GM18858 (cell line): ENCODE results near the gene UBR1.
"Not testable (repeated sequence)": the region's sequence is repeated elsewhere in the genome, so short reads cannot be mapped to it uniquely, and the experiment has no call there.

Experiments used
- ATAC-seq: cut with Tn5 transposase; IDR thresholded peaks from one replicate; pipeline ENCODE4 v1.9.1; 2021; ENCODE audit not compliant: unreplicated experiment

The UBR1 gene

DNA sequence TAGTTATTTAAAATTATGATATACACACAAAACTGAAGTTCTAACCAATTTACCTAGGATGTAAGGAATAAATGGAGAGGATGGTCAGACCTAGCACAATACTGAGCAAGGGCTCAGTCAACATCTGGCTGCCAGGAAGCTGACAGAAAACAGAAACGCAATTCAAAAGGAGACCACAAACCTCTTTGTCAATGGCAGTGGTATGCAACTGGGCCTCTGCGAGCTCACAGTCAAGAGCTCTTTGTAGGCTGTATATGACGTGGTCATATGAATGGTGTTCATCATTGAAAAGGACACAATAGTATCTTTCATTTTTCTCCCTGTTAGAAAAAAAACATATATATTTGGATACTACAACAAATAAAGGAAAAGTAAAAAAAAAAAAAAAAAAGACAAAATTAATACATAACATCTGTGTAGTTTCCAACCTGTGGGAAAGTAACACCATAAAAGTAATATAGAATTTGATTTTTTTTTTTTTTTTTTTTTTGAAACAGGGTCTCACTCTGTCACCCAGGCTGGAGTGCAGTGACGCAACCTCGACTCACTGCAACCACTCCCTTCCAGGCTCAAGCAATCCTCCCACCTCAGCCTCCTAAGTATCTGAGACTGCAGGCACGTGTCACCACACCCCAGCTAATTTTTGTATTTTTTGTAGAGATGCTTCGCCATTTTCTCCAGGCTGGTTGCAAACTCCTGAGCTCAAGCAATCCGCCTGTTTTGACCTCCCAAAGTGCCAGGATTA lies 37.9 kb downstream of the UBR1 start:
- no peak for ATAC-seq

DNA sequence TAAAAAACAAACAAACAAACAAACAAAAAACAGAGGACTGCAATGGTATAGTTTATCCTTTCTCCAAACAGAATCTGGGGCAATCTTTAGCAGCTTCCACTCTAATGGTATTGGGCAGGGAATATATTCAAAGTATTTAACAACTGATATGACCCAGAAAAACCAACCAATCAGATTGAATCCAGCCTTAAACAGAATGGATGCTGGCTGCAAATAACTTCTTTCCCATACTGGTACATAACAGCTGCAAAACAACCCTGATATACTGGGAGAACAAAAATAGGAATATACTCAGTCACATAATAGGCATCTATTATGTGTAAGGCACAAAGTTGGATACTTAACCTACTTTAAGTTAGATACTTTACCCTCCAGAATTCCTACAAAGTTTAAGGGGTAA lies 49.1 kb downstream of the UBR1 start:
- ATAC-seq = no peak

DNA sequence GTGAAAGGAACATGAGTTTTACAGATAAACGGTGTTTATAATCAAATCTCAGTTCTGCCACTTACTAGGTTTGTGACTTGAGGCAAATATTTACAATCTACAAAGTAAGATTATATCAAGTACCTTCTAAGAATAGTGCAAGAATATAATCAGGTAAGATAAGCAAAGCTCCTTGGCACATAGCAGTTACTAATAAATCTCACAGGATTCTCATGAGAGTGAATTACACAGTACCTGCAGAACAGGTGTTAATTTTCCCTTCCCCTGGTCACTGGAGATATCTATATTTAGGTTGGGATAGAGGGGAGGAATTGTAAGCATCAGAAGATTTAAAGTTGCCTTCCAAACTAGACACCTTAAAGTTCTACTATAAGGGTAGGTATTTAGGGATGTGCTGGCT lies 53.0 kb downstream of the UBR1 start:
- ATAC-seq = no peak

DNA sequence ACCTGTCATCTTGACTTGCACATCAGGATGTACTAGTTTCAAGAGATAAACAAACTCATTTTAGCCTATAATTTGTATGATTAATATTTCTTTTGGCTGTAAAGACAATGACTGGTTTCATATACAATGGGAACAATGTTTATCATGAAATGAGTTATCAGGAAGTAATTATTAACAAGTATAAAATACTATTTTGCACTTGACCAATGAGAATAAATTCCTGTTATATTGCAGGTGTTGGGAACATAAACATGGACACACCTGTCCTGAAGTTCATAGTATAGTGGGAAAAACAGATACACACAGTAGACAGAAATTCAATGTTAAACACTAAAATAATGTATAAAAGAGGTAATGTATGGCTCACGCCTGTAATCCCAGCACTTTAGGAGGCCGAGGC lies 56.9 kb downstream of the UBR1 start:
- ATAC-seq = no peak

DNA sequence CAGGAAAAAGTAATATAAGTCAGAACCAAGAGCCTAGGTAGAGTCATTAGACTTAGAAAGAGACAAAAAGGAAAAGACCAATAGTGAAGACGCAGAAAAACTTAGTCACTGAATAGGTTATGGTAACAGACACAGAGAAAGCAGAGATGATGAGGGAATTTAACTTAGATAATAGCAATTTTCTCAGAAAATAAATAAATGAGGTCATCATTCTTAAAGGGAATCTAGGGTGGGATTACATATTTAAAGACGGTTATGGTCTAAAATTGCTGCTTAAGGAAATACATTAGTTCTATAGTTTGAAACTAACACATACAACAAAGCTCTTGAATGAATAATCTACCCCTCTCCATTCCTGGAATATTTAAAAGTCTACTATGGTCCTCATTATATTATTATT lies 59.4 kb downstream of the UBR1 start:
- ATAC-seq = no peak

DNA sequence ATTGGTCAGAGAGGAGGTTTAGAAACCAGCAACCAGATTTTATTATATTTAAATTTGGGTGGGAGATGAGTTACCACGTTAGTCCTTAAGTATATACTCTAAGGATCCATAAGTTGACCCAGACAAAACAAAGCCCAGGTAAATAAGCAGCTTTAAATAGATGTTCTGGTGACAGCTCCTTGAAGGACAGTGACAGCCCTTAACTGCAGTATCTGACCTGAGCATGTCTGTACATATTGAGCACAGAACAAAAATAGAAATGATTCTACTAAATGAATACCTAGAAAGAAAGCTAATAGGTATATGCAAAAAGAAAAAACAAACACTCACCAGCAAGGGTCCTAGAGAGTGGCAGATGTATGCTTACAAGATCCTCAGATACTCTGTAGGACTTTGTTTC lies 63.0 kb downstream of the UBR1 start:
- ATAC-seq = no peak

DNA sequence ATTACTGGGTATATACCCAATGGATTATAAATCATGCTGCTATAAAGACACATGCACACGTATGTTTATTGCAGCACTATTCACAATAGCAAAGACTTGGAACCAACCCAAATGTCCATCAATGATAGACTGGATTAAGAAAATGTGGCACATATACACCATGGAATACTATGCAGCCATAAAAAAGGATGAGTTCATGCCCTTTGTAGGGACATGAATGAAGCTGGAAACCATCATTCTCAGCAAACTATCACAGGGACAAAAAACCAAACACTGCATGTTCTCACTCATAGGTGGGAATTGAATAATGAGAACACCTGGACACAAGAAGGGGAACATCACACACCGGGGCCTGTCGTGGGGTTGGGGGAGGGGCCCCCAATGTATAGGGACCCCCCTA lies 64.8 kb downstream of the UBR1 start:
- ATAC-seq = not testable (repeated sequence)

DNA sequence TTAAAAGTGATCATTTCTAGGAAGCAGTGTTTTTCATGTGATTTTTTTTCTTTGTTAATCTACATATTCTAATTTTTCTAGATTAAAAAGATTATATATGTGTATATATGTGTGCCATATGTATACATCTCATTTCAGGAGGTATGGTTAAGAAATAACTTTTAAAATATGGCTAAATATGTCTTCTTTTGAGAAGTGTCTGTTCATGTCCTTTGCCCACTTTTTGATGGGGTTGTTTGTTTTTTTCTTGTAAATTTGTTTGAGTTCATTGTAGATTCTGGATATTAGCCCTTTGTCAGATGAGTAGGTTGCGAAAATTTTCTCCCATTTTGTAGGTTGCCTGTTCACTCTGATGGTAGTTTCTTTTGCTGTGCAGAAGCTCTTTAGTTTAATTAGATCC lies 70.6 kb downstream of the UBR1 start:
- ATAC-seq = not testable (repeated sequence)

DNA sequence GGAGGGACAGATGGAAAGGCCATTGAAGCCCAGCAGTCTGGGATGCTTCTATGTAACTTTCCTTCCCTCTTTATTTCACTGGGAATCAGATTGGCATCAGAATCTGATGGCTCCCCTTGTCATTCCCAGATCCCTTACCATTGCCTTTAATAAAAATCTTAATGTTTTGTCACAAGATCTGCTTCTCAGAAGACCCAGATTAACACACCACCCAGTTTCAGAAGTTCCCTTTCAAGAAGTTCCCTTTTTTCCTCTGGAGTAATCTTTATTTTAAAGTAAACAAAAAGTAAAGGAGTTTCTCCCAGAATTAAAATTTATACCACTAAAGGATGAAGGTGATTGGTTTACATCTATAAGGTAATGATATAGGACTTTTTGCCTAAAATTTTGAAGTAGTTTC lies 76.4 kb downstream of the UBR1 start:
- no peak for ATAC-seq

DNA sequence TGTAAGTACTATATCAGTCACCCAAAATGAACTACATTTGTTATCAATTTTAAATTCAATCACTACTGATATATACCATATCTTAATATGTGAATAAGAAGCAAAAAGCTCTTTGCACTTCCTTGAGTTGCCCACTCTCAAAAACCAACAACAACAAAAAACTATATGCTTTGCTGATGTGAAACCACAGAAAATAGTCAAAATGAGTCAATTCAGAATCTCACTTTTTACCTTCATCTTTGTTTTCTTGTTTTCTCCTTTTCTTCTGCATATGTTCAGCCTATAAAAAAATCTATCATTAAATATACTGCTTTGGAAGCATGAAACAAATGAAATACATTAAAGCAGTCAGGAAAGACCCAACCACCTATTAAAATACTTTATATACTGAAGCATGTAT lies 80.7 kb downstream of the UBR1 start:
- ATAC-seq = no peak

DNA sequence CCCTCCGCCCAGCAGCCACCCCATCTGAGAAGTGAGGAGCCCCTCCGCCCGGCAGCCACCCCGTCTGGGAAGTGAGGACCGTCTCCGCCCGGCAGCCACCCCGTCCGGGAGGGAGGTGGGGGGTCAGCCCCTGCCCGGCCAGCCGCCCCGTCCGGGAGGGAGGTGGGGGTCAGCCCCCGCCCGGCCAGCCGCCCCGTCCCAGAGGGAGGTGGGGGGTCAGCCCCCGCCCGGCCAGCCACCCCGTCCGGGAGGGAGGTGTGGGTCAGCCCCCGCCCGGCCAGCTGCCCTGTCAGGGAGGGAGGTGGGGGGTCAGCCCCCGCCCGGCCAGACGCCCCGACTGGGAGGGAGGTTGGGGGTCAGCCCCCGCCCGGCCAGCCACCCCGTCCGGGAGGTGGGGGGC lies 91.2 kb downstream of the UBR1 start:
- ATAC-seq = not testable (repeated sequence)

DNA sequence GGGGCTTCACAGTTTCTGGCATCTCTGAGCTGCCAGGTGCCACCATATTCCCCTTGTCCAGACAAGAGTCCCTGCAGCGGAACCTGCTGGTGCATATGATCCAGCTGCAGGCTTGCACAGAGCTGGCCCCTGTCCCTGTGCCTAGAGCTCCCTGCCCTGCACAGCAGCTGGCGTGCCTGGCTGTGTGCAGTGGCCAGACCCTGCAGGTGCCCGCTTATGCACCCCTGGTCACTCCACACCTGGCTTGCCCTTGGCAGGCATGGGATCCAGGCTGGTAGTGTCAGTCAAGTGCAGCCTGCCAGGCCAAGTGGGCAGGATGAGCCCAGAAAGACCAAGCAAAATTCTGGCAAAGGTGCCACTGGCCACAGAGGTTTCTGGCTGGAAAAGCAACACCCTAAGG lies 96.6 kb downstream of the UBR1 start:
- no peak for ATAC-seq

DNA sequence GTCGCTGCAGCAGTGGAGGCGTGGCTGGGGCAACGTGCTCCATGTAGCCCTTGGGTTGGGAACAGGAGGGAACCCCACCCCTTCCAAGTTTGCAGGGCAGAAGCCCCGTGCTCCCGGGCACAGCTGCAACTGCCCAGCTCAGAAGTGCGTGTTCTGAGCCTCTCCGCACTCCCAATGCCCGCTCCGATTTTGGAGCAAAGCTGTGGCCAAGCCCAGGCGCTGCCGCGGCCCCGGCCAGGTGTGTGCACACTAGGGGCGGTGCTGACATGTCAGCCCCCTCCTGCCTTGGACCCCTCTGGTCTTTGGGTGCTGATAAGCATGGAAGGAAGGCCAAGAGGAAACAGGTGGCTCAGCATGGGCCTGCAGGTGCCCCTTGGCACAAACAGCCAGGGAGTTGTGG lies 97.7 kb downstream of the UBR1 start:
- no peak for ATAC-seq

DNA sequence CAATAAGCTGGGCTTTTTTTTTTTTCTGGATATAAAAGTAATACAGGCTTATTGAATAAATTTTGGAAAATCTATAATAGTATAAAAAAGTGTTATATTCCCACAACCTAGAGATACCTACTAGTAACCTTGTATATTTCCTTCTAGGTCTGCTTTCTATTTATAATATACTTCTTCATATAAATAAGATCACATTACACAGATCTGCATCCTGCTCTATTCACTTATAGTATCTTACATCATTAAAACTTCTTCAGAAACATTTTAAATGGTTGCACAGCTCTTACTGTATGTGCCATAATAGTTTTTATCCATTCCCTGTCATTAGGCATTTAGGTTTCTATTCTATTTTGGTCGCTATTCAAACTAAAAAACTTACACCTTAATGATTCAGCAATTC lies 98.3 kb downstream of the UBR1 start:
- no peak for ATAC-seq

DNA sequence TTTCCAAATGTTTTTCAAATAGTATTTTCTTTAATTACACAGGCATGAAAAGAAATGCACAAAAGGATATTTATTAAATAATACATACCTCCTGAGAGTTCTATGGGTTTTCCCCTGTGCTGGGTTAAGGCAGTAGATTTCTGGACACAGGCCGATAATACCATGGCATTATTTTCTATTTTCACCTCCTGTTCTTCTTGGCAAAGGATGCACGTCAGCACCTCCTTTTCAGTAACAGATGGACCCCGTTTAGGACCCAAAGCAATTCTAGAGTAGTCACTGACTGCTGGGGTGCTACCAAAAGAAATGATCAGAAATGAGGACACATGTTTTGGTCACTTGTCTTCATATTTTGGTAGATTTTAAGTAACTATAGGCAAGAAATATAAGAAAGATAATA lies 98.8 kb downstream of the UBR1 start:
- no peak for ATAC-seq

DNA sequence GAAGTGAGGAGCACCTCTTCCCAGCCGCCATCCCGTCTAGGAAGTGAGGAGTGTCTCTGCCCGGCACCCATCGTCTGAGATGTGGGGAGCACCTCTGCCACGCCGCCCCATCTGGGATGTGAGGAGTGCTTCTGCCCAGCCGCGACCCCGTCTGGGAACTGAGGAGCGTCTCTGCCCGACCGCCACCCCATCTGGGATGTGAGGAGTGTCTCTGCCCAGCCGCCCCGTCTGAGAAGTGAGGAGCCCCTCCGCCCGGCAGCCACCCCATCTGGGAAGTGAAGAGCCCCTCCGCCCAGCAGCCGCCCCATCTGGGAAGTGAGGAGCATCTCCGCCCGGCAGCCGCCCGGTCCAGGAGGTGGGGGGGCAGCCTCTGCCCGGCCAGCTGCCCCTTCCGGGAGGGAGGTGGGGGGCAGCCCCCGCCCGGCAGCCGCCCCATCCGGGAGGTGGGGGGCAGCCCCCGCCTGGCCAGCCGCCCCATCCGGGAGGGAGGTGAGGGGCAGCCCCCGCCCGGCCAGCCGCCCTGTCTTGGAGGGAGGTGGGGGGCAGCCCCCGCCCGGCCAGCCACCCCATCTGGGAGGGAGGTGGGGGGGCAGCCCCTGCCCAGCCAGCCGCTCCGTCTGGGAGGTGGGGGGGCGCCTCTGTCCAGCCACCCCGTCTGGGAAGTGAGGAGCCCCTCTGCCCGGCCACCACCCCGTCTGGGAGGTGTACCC lies 100.8 kb downstream of the UBR1 start:
- ATAC-seq = not testable (repeated sequence)

DNA sequence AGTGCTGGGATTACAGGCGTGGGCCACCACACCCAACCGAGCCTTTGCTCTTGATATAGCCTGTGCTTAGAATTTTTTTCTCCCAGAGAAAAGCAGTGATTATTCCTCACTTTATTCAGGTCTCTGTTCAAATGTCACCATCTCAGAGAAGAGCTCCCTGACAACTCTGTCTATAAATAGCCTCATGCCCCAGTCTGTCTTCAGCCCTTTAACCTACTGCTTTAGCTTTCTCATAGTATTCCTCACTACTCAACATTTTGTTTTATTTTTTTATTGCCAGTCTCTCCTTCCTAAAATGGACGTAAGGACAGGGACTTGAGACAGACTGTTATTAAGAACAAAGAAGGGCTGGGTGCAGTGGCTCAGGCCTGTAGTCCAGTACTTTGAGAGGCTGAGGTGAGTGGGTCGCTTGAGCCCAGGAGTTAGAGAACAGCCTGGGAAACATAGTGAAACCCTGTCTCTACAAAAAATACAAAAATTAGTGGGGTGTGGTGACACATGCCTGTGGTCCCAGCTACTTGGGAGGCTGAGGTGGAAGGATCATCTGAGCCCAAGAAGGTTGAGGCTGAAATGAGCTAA lies 106.5 kb downstream of the UBR1 start:
- no peak for ATAC-seq

DNA sequence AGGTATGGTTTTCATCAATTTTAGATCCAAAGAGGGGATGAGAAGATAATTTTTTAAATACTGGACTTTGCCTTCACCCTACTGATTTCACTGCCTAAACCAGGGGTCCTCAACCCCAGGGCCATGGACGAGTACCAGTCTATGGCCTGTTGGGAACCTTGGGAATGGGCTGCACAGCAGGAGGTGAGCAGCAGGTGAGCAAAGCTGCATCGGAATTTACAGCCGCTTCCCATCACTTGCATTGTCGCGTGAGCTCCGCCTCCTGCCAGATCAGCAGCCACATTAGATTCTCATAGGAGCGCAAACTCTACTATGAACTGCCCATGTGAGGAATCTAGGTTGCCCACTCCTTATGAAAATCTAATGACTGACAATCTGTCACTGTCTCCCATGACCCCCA lies 109.0 kb downstream of the UBR1 start:
- no peak for ATAC-seq

DNA sequence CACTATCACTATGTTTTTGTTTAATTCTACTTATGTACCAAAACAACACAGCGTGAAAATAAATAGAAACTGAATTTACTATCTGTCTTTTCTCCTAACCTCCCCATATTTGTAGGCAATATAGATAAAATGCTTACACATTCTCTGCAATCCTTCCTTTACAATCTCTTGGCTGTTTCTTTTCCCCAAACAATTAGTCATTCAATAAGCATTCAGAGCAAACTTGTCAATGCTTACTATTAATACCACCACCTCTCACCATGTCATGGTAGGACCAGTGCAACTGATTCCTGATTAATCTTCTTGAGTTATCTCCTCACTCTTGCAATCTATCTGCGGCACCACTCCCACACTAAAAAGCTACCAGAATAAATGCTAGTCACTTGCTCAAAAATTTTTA lies 111.3 kb downstream of the UBR1 start:
- no peak for ATAC-seq

DNA sequence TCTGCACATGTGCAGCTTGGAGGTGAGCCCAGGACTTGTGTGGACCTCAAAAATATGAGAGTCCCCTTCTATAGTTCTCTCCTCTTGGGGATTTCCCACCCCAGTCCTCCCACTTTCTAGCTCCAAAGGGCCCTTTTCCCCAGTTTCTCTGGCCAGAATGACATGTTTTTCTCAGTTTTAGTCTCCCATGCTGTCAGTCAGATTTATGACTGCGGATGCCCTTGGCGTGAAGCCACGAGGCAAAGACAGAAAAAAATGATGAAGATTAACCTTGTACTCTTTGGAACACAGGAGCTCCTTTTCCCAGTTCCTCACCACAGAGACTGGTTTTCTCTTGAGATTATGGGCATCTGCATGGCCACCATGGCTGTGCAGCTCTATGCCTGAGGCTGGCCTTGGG lies 113.2 kb downstream of the UBR1 start:
- no peak for ATAC-seq

DNA sequence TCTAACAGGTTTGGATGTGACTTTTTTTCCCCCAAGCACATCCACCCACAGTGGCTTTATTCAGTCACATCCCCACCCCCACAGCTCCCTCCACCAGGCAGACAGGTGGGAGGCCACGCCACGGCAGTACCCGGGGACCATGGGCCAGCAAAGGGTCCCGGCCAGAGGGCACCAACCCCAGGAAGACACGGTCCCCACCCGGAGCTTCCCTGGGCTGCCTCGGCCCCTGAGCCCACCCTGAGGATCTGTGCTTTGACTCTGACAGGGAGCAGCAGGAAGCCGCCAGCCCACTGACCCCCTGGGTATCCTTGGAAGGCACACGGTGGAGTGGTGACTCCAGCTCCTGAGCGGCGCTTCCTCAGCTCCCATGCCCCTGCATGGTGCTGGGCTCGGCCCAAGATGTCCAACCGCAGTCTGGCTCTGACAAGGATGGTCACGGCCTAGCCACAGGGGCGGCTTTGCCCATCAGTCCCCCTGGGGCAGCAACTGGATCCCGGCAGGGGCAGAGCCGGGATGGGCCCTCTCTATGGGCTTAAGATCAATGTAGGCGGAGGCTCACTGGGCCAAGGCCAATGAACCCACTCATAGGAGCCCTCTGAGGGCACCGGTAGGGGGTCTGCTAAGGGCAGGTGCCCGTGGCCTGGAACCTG lies 119.0 kb downstream of the UBR1 start:
- no peak for ATAC-seq

DNA sequence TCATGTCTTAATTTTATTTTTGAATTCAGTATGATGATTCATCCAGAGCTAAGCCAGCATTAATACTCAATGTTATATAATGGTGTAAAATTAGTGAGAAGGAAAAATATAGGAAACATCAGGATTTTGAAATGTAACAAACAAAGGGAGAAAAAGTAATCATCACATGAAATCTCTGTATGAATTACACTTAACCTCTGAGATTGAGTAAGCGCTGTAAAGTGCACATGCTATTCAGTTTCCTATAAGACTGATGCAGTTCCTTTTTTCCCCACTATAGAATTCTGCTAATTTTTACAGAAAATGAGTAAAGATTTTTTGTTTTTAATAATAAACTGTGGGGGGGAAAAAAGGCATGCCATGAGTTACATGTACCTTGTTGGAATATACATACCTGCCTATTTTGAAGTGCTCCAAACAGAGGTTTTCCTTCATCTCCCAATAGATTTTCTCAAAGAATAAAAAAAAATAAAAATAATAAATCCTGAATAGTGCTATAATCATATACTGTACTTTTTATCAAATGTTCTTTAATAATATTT lies 121.3 kb downstream of the UBR1 start:
- ATAC-seq = no peak
